Stomach (tissue), 9 donors: ENCODE measurements around the gene SPAST. TPM values are rescaled to one million over a fixed set of nuclear protein-coding genes. Genes with fewer than 3 reads are reported as not detected.

Experiments
- DNase-seq, 2 donors: peaks; one replicate each; pipeline versions ENCODE4 v3.0.0 to v3.0.0-alpha.2; 2013 to 2019
- H3K27ac ChIP-seq, 5 donors: fragments of 200-600 bp in 4 of 5; sonication (generic) in 4 of 5; one replicate each; pipeline ENCODE4 v1.5.1; 2013 to 2019; ENCODE audit warnings: mild to moderate bottlenecking in 1 of 5, moderate library complexity in 1 of 5
- H3K27me3 ChIP-seq, 3 donors: fragments of 200-600 bp; sonication (generic); one replicate each; pipeline ENCODE4 v1.5.1; 2017 to 2019; ENCODE audit warnings: mixed run types in 1 of 3
- H3K36me3 ChIP-seq, 4 donors: fragments of 200-600 bp; sonication (generic); 1 replicate in 3 of 4; 2 replicates in 1 of 4; pipeline ENCODE4 v1.5.1; 2016 to 2019
- H3K4me1 ChIP-seq, 4 donors: fragments of 200-600 bp; sonication (generic); one replicate each; pipeline ENCODE4 v1.5.1; 2016 to 2019
- H3K4me3 ChIP-seq, 4 donors: fragments of 200-600 bp; sonication (generic) in 3 of 4; one replicate each; pipeline ENCODE4 v1.5.1; 2016 to 2019; ENCODE audit warnings: mild to moderate bottlenecking in 1 of 4
- H3K9me3 ChIP-seq, 4 donors: fragments of 200-600 bp; sonication (generic); one replicate each; pipeline ENCODE4 v1.5.1; 2016 to 2019
- EP300 ChIP-seq: sonication (generic); formaldehyde crosslinking; IDR thresholded peaks from one replicate; pipeline ENCODE4 v1.6.1; 2017; ENCODE audit warnings: antibody characterized with exemption
- POLR2A ChIP-seq, 4 donors: fragments of 450-650 bp; IDR thresholded peaks; one replicate each; pipeline ENCODE4 v1.6.1; 2016; ENCODE audit warnings: antibody characterized with exemption in 4 of 4, control low read depth in 2 of 4, mild to moderate bottlenecking in 1 of 4, moderate library complexity in 1 of 4
- POLR2AphosphoS5 ChIP-seq, 3 donors: sonication (generic); formaldehyde crosslinking; IDR thresholded peaks; one replicate each; pipeline ENCODE4 v1.6.1; 2016; ENCODE audit warnings: antibody characterized with exemption in 3 of 3
- WGBS, 5 donors: extraction: QIAGEN DNeasy Blood & Tissue Kit in 3 of 5; methylation state at CpG; one replicate each; pipeline versions ENCODE4 v1.1.5 to v1.1.7; 2013 to 2018; 5-methylcytosine and 5-hydroxymethylcytosine counted together
- intact Hi-C: fragments of 100-400 bp; cut with DNase I; formaldehyde crosslinking; loops from one replicate; pipeline ENCODE4 v1.15.1; 2023; ENCODE audit warnings: low total_unique reads
- polyA plus RNA-seq, 3 donors: library from polyadenylated mRNA; stranded (reverse); fragments of 200-250 nt; gene quantifications; one replicate each; pipeline ENCODE4 v1.2.3, GENCODE V29; 2013
- total RNA-seq, 5 donors: library from RNA; depleted of rRNA; stranded (reverse); fragments of >200 nt; gene quantifications; one replicate each; pipeline versions ENCODE4 v1.1.0 to v1.2.3, GENCODE V29; 2014 to 2016
- TF ChIP-seq, protein P1 (sequence below), 7 experiments: fragments of 450-650 bp in 4 of 7; fragments of 200-600 bp in 3 of 7; sonication (generic) in 3 of 7; IDR thresholded peaks; one replicate each; pipeline ENCODE4 v1.5.1; 2016 to 2019; ENCODE audit warnings: antibody characterized with exemption in 7 of 7, control low read depth in 2 of 7, mild to moderate bottlenecking in 1 of 7
- donor health status: healthy with polysubstance abuse.
- donor health status: Bipolar disorder and iron deficiency.
- donor health status: healthy.

Gene SPAST
- total and polyA plus RNA-seq, 8 donors = 2.2 to 33.8 (median 6.6) TPM

DNA sequence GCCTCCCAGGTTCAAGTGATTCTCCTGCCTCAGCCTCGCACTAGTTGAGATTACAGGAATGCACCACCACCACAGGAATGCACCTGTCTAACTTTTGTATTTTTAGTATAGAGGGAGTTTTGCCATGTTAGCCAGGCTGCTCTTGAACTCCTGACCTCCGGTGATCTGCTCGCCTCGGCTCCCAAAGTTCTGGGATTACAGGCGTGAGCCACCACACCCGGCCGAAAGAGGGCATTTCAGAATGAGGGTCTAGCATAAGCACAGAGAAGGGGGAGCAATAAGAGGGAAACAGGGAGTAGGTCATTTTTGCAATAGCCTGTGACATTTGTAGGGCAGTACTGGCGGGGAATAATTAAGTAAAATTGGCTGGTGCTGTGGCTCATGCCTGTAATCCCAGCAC, 1.9 kb upstream of the SPAST start:
- Histone ChIP-seq H3K36me3 (peaks cover 0 to 7% (median 0%) of the 10 kb centered on the region in 4 donors), H3K27ac (no peak overlapping the region), H3K9me3 (no peaks in the 10 kb centered on the region), H3K4me3 (no peak overlapping the region), H3K27me3 (no peaks in the 10 kb centered on the region), H3K4me1 (peaks cover 17 to 34% (median 27%) of the 10 kb centered on the region in 4 donors)
- 94 to 97% (median 96%) methylated on average over 8 of the region's 8 CpGs for WGBS, 5 donors
- TF ChIP-seq POLR2A (IDR thresholded peaks at IDR 0.05) = no peak
- TF ChIP-seq EP300 = no peak
- no peak for TF ChIP-seq POLR2AphosphoS5 (IDR thresholded peaks at IDR 0.05)
- TF ChIP-seq, protein P1, sequence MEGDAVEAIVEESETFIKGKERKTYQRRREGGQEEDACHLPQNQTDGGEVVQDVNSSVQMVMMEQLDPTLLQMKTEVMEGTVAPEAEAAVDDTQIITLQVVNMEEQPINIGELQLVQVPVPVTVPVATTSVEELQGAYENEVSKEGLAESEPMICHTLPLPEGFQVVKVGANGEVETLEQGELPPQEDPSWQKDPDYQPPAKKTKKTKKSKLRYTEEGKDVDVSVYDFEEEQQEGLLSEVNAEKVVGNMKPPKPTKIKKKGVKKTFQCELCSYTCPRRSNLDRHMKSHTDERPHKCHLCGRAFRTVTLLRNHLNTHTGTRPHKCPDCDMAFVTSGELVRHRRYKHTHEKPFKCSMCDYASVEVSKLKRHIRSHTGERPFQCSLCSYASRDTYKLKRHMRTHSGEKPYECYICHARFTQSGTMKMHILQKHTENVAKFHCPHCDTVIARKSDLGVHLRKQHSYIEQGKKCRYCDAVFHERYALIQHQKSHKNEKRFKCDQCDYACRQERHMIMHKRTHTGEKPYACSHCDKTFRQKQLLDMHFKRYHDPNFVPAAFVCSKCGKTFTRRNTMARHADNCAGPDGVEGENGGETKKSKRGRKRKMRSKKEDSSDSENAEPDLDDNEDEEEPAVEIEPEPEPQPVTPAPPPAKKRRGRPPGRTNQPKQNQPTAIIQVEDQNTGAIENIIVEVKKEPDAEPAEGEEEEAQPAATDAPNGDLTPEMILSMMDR (IDR thresholded peaks at IDR 0.05) = no peak
- intact Hi-C loops = no loop called here
- DNase-seq = no peak

DNA sequence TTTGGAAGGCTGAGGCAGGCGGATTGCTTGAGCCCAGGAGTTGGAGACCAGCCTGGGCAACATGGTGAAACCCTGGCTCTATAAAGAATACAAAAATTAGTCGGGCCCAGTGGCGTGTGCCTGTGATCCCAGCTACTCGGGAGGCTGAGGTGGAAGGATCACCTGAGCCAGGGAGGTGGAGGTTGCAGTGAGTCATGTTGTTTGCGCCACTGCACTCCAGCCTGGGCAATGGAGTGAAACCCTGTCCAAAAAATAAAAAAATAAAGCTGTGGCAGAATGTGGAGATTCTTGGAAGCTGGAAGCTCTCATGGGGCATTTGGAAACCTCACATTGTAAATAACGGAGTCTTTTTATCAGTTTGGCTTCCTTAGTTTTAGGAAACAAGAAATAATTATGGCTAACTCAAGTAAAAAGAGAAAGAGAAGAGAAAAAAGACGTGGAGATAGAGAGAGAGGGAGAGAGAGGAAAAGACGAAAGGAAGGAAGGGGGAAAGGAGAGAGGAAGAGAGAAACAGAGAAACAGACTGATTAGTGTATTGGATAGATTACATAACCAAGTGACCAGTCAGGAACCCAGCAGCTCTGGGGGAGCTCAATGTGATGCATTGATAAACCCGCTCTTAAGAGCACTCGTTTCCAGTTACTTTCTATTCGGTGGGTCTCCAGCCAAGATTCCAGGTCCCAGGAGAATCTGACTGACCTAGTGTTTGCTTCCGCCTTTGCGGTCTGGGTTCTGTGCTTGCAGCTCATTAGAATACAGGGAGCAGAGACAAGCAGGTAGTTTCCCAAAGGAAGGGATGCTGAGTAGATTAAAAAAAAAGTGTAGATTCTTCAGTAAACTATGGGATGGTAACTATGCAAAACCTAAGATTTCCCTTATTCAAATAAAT, 1.1 kb upstream of the SPAST start:
- no peaks in the 10 kb centered on the region for H3K27me3 ChIP-seq
- H3K4me3 ChIP-seq = peak overlapping the region; percentile 73 to 95 (median 80)
- peaks cover 17 to 39% (median 30%) of the 10 kb centered on the region in 4 donors for H3K4me1 ChIP-seq
- no peaks in the 10 kb centered on the region for H3K9me3 ChIP-seq
- 35 to 43% (median 37%) methylated on average over 13 of the region's 13 CpGs for WGBS, 5 donors
- peak overlapping the region; percentile 14 to 95 (median 93) for H3K27ac ChIP-seq
- peak; percentile 62 to 77 for DNase-seq
- H3K36me3 ChIP-seq = peaks cover 0 to 9% (median 0%) of the 10 kb centered on the region in 4 donors
- intact Hi-C loops = no loop called here
- TF ChIP-seq, protein P1 (IDR thresholded peaks at IDR 0.05) = no peak
- no peak for TF ChIP-seq POLR2A (IDR thresholded peaks at IDR 0.05)
- TF ChIP-seq POLR2AphosphoS5 (IDR thresholded peaks at IDR 0.05) = no peak
- no peak for TF ChIP-seq EP300

DNA sequence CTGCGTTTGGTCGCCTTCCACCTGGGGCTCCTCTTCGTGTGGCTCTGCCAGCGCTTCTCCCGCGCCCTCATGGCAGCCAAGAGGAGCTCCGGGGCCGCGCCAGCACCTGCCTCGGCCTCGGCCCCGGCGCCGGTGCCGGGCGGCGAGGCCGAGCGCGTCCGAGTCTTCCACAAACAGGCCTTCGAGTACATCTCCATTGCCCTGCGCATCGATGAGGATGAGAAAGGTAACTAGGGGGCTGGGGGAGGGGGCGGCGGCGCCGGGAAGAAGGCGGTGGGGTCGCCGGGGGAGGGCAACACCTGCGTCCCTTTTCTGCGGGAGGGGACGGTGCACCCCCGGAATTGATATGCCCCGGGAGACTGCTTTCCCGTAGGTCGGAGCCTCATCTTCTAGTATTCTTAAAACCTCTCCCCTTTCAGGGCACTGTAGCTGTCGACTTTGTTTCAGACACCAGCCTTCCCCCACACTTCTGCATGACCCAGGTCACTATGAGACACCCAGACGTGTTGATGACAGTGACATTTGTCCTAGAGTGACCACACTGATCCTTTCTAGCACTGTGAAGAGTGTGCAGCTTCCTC, 755 bp downstream of the SPAST start:
- TF ChIP-seq POLR2AphosphoS5 (IDR thresholded peaks at IDR 0.05) (peak in 1 of 3 donors; percentile 65), EP300 (no peak), POLR2A (IDR thresholded peaks at IDR 0.05) (no peak)
- intact Hi-C loops = no loop called here
- H3K9me3 ChIP-seq = no peaks in the 10 kb centered on the region
- 0 to 2% (median 0%) methylated on average over 8 to 40 of the region's 40 CpGs for WGBS, 5 donors
- H3K27ac ChIP-seq = peak overlapping the region; percentile 92 to 98 (median 93)
- peaks cover 0 to 9% (median 0%) of the 10 kb centered on the region in 4 donors for H3K36me3 ChIP-seq
- H3K4me1 ChIP-seq = peaks cover 17 to 39% (median 30%) of the 10 kb centered on the region in 4 donors
- DNase-seq = peak in 1 of 2 donors; percentile 41
- no peaks in the 10 kb centered on the region for H3K27me3 ChIP-seq
- H3K4me3 ChIP-seq = peak overlapping the region; percentile 73 to 95 (median 80)

DNA sequence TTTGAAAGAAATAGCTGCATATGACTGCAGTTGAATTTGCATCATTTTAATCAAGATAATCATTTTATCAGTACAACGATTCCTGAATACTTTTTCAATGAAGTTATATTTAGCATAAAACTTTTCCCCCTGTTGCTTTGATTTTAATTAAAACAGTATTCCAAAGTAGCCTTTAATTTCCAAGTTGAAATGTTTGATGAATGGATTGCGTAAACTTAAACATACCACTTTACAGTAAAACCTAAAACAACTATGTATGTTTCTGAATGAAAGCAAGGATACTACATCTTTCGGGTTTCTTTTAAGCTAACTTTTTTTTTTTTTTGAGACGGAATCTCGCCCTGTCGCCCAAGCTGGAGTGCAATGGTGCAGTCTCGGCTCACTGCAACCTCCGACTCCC, 1.4 kb downstream of the SPAST start:
- Histone ChIP-seq H3K27ac (peak overlapping the region in 2 of 5 donors; percentile 93 to 95), H3K9me3 (no peaks in the 10 kb centered on the region), H3K4me1 (peaks cover 17 to 39% (median 30%) of the 10 kb centered on the region in 4 donors), H3K27me3 (no peaks in the 10 kb centered on the region), H3K36me3 (peaks cover 0 to 9% (median 0%) of the 10 kb centered on the region in 4 donors), H3K4me3 (peak overlapping the region; percentile 73 to 95 (median 80))
- TF ChIP-seq POLR2A (IDR thresholded peaks at IDR 0.05) (no peak), POLR2AphosphoS5 (IDR thresholded peaks at IDR 0.05) (no peak), EP300 (no peak)
- TF ChIP-seq, protein P1 (IDR thresholded peaks at IDR 0.05) = no peak
- intact Hi-C loops = no loop called here
- WGBS, 5 donors = 79 to 85% (median 81%) methylated on average over 8 of the region's 8 CpGs
- no peak for DNase-seq
